H1 (cell line): ENCODE results near the gene OBSL1. TPM values are rescaled to one million over a fixed set of nuclear protein-coding genes. Genes with fewer than 3 reads are reported as not detected.

Experiments
- CTCF ChIA-PET: fragments of 300-600 bp; sonication (Branson Sonifier 250); formaldehyde crosslinking; loops from one replicate; lab custom pipeline; 2021; ENCODE audit not compliant: partially characterized antibody; lab: Charles Lee
- POLR2A ChIA-PET: fragments of 300-600 bp; sonication (Branson Sonifier 250); formaldehyde crosslinking; loops from one replicate; lab custom pipeline; 2021; ENCODE audit warnings: inconsistent platforms; ENCODE audit not compliant: partially characterized antibody; lab: Charles Lee
- DNase-seq, 2 experiments: peaks; one replicate each; pipeline versions ENCODE4 v3.0.0 to v3.0.0-alpha.2; 2010 to 2022; ENCODE audit warnings: low spot score in 2 of 2, low read depth in 1 of 2, mixed read lengths in 1 of 2
- FAIRE-seq: peaks from 2 replicates; lab custom pipeline; 2011; peaks lifted over from hg19 to GRCh38; lab: Jason Lieb, UNC
- H2AFZ ChIP-seq: 2 replicates; pipeline ENCODE4 v1.8.1; 2012; ENCODE audit warnings: low read length, inconsistent platforms
- H2AK5ac ChIP-seq: 2 replicates; pipeline ENCODE4 v1.6.1; 2013; ENCODE audit warnings: low read depth, low read length
- H2BK120ac ChIP-seq: replicated peaks from 2 replicates; pipeline ENCODE3; 2013; ENCODE audit warnings: low read depth, low read length, inconsistent platforms
- H2BK12ac ChIP-seq: 2 replicates; pipeline ENCODE4 v1.6.1; 2013; ENCODE audit warnings: low read depth, low read length
- H2BK15ac ChIP-seq: 2 replicates; pipeline ENCODE4 v1.6.1; 2013; ENCODE audit warnings: low read length
- H2BK20ac ChIP-seq: 2 replicates; pipeline ENCODE4 v1.6.1; 2013; ENCODE audit warnings: low read length
- H2BK5ac ChIP-seq: 2 replicates; pipeline ENCODE4 v1.6.1; 2013; ENCODE audit warnings: low read depth, low read length
- H3K14ac ChIP-seq: 2 replicates; pipeline ENCODE4 v1.6.1; 2013; ENCODE audit warnings: inconsistent platforms; ENCODE audit not compliant: insufficient read length
- H3K18ac ChIP-seq: 2 replicates; pipeline ENCODE4 v1.6.1; 2013; ENCODE audit warnings: low read length; ENCODE audit errors: extremely low read depth
- H3K23ac ChIP-seq: 2 replicates; pipeline ENCODE4 v1.6.1; 2013; ENCODE audit warnings: inconsistent platforms; ENCODE audit not compliant: insufficient read length
- H3K23me2 ChIP-seq: 2 replicates; pipeline ENCODE4 v1.6.1; 2013; ENCODE audit warnings: low read depth, low read length
- H3K27ac ChIP-seq: 2 replicates; pipeline ENCODE4 v1.6.1; 2011; ENCODE audit warnings: low read depth, low read length, inconsistent platforms
- H3K27me3 ChIP-seq, 4 experiments: replicated peaks in 1 of 4; 1 replicate in 1 of 4; 2 replicates in 3 of 4; pipeline versions ENCODE4 v1.6.1 to v1.8.1; 2011 to 2013; ENCODE audit warnings: low read length in 3 of 4, mild to moderate bottlenecking in 3 of 4, inconsistent platforms in 2 of 4, mixed read lengths in 2 of 4, moderate library complexity in 1 of 4; ENCODE audit not compliant: control insufficient read depth in 3 of 4, insufficient read depth in 3 of 4; ENCODE audit errors: extremely low read depth in 1 of 4
- H3K36me3 ChIP-seq, 4 experiments: 2 replicates each; pipeline versions ENCODE4 v1.6.1 to v1.8.1; 2011 to 2013; ENCODE audit warnings: mild to moderate bottlenecking in 4 of 4, low read length in 3 of 4, moderate library complexity in 2 of 4, control low read depth in 1 of 4, inconsistent platforms in 1 of 4; ENCODE audit not compliant: insufficient read depth in 4 of 4, control insufficient read depth in 2 of 4
- H3K4ac ChIP-seq: replicated peaks from 2 replicates; pipeline ENCODE3; 2013; ENCODE audit warnings: low read length, low read depth, mixed read lengths, inconsistent platforms; ENCODE audit not compliant: insufficient read length
- H3K4me1 ChIP-seq, 4 experiments: replicated peaks in 1 of 4; 1 replicate in 1 of 4; 2 replicates in 3 of 4; pipeline versions ENCODE4 v1.6.1 to v1.8.1; 2011 to 2013; ENCODE audit warnings: low read length in 3 of 4, inconsistent platforms in 2 of 4, mixed read lengths in 1 of 4; ENCODE audit not compliant: insufficient read depth in 4 of 4, control insufficient read depth in 3 of 4
- H3K4me2 ChIP-seq, 2 experiments: 2 replicates each; pipeline versions ENCODE4 v1.6.1 to v1.8.1; 2011 to 2013; ENCODE audit warnings: low read depth in 2 of 2, low read length in 2 of 2, control low read depth in 1 of 2, inconsistent platforms in 1 of 2, mild to moderate bottlenecking in 1 of 2; ENCODE audit not compliant: insufficient read depth in 1 of 2
- H3K4me3 ChIP-seq, 4 experiments: fragments of 200-600, 300-600 bp in 1 of 4; sonication (generic), shearing (Covaris generic), sonication (Bioruptor Twin) in 1 of 4; 2 replicates each; pipeline versions ENCODE4 v1.5.1 to v1.8.1; 2011 to 2016; ENCODE audit warnings: low read length in 4 of 4, low read depth in 3 of 4, control low read depth in 2 of 4, inconsistent platforms in 2 of 4, mild to moderate bottlenecking in 2 of 4, mixed read lengths in 1 of 4, moderate library complexity in 1 of 4; ENCODE audit not compliant: insufficient read depth in 2 of 4; ENCODE audit errors: extremely low read depth in 1 of 4
- H3K56ac ChIP-seq: replicated peaks from 2 replicates; pipeline ENCODE3; 2013; ENCODE audit warnings: low read depth, mild to moderate bottlenecking, mixed read lengths, low read length, inconsistent platforms; ENCODE audit not compliant: insufficient read length
- H3K79me1 ChIP-seq: 2 replicates; pipeline ENCODE4 v1.6.1; 2013; ENCODE audit warnings: low read depth, low read length, control low read depth
- H3K79me2 ChIP-seq, 2 experiments: 2 replicates each; pipeline versions ENCODE4 v1.6.1 to v1.8.1; 2012 to 2013; ENCODE audit warnings: low read length in 2 of 2, mild to moderate bottlenecking in 2 of 2, inconsistent platforms in 1 of 2; ENCODE audit not compliant: insufficient read depth in 2 of 2, control insufficient read depth in 1 of 2
- H3K9ac ChIP-seq, 4 experiments: replicated peaks in 1 of 4; 1 replicate in 1 of 4; 2 replicates in 3 of 4; pipeline versions ENCODE4 v1.6.1 to v1.8.1; 2011 to 2013; ENCODE audit warnings: low read depth in 3 of 4, low read length in 3 of 4, control low read depth in 2 of 4, mild to moderate bottlenecking in 2 of 4, moderate library complexity in 2 of 4, inconsistent platforms in 1 of 4; ENCODE audit errors: extremely low read depth in 1 of 4
- H3K9me3 ChIP-seq, 2 experiments: 2 replicates each; pipeline versions ENCODE4 v1.6.1 to v1.8.1; 2012 to 2013; ENCODE audit warnings: mild to moderate bottlenecking in 2 of 2, moderate library complexity in 2 of 2, control low read depth in 1 of 2, inconsistent platforms in 1 of 2, low read depth in 1 of 2, low read length in 1 of 2, mixed read lengths in 1 of 2; ENCODE audit not compliant: insufficient read depth in 2 of 2
- H4K20me1 ChIP-seq, 2 experiments: replicated peaks in 1 of 2; 2 replicates each; pipeline versions ENCODE3 to v1.8.1; 2011 to 2013; ENCODE audit warnings: inconsistent platforms in 2 of 2, low read length in 2 of 2, mild to moderate bottlenecking in 1 of 2; ENCODE audit not compliant: insufficient read depth in 2 of 2, control insufficient read depth in 1 of 2
- H4K5ac ChIP-seq: 2 replicates; pipeline ENCODE4 v1.6.1; 2013; ENCODE audit warnings: low read length, low read depth, mixed read lengths, inconsistent platforms; ENCODE audit not compliant: insufficient read length
- H4K8ac ChIP-seq: 2 replicates; pipeline ENCODE4 v1.8.0; 2013; ENCODE audit warnings: mild to moderate bottlenecking, moderate library complexity, low read length, inconsistent platforms; ENCODE audit not compliant: insufficient read depth; ENCODE audit errors: extremely low read depth
- H4K91ac ChIP-seq: replicated peaks from 2 replicates; pipeline ENCODE3; 2013; ENCODE audit warnings: low read length, mixed read lengths, inconsistent platforms; ENCODE audit not compliant: insufficient read length
- BRCA1 ChIP-seq: IDR thresholded peaks from 2 replicates; pipeline ENCODE4 v1.6.1; 2012; ENCODE audit warnings: low read depth, low read length, improper control_type of control experiment
- GABPA ChIP-seq: IDR thresholded peaks from 2 replicates; pipeline ENCODE4 v1.6.1; 2011; ENCODE audit warnings: mild to moderate bottlenecking, low read length, moderate library complexity, borderline replicate concordance; ENCODE audit not compliant: insufficient read depth
- RBBP5 ChIP-seq: IDR thresholded peaks from 2 replicates; pipeline ENCODE4 v1.7.1; 2012; ENCODE audit warnings: low read depth, mild to moderate bottlenecking, inconsistent platforms, low read length, moderate library complexity, borderline replicate concordance
- SP2 ChIP-seq: IDR thresholded peaks from 2 replicates; pipeline ENCODE4 v1.6.1; 2012; ENCODE audit warnings: mild to moderate bottlenecking, low read length, inconsistent platforms
- USF2 ChIP-seq: IDR thresholded peaks from 2 replicates; pipeline ENCODE4 v1.6.1; 2011; ENCODE audit warnings: low read length, improper control_type of control experiment
- WGBS, 2 experiments: shearing (Covaris generic) in 1 of 2; methylation state at CpG; one replicate each; pipeline versions ENCODE4 v1.1.6 to v1.1.7; 2013 to 2015; ENCODE audit warnings: low lambda C conversion rate in 2 of 2, mixed read lengths in 2 of 2, inconsistent platforms in 1 of 2, low coverage in 1 of 2, missing lambda C conversion rate in 1 of 2; ENCODE audit not compliant: insufficient replicate concordance in 2 of 2, insufficient coverage in 1 of 2, insufficient read length in 1 of 2; ENCODE audit errors: extremely low coverage in 1 of 2, missing lambda C conversion rate in 1 of 2; 5-methylcytosine and 5-hydroxymethylcytosine counted together
- polyA plus RNA-seq, 7 experiments: library from polyadenylated mRNA; depleted of rRNA in 3 of 7; stranded (reverse) in 5 of 7; unstranded in 2 of 7; fragments of >200 nt in 5 of 7; fragments of 200-250 nt in 2 of 7; gene quantifications; 1 replicate in 5 of 7; 2 replicates in 1 of 7; 4 replicates in 1 of 7; pipeline versions ENCODE4 v1.2.1 to v1.2.3, GENCODE V29; 2011 to 2013; ENCODE audit warnings: missing spikeins in 2 of 7, mixed read lengths in 2 of 7
- total RNA-seq: library from RNA; stranded (reverse); fragmentation: NEBNext Ultra II Directional; extraction: Animal tissue kit (Norgen Biotek cat#: 25700); gene quantifications from 2 replicates; pipeline ENCODE4 v1.2.1, GENCODE V29; 2021

Gene OBSL1
- total and polyA plus RNA-seq, 2 of the 8 experiments (the other 6 are each of a cell fraction or from before 2014, with no cell fraction given), result 116 to 127 TPM

GRCh38 chr2:219603771-219604170 lies 32.4 kb upstream of the OBSL1 start:
- no peak overlapping the region for H3K27ac ChIP-seq
- H3K27me3 ChIP-seq, result no peaks in the 10 kb centered on the region
- H4K20me1 ChIP-seq, result peaks cover 0 to 2% of the 10 kb centered on the region in 2 experiments
- H3K14ac ChIP-seq, result no peak overlapping the region
- TF ChIP-seq USF2 (no peak), SP2 (no peak), GABPA (no peak), RBBP5 (no peak), BRCA1 (no peak)
- H3K23ac ChIP-seq, result no peak overlapping the region
- no peak overlapping the region for H3K4me3 ChIP-seq
- FAIRE-seq (no peak), DNase-seq (no peak)
- H2BK20ac ChIP-seq, result no peak overlapping the region
- H3K36me3 ChIP-seq, result peaks cover 0 to 15% (median 0%) of the 10 kb centered on the region in 4 experiments; a peak in 4 of 8 replicates
- no peak overlapping the region for H3K56ac ChIP-seq
- H2BK15ac ChIP-seq, result no peak overlapping the region
- no peak overlapping the region for H3K9ac ChIP-seq
- H3K9me3 ChIP-seq, result no peaks in the 10 kb centered on the region
- no peak overlapping the region for H2AFZ ChIP-seq
- ChIA-PET CTCF (interaction anchor here (1.0 to 14.4 kb wide), 7 partner anchors 9 to 108 kb away, joined by 3 to 143 read pairs (median 4); partner anchors contain the start of genes CHPF and TMEM198), POLR2A (interaction anchor here (0.7 to 1.3 kb wide), 4 partner anchors 8 to 26 kb away, joined by 3 read pairs; no protein-coding TSS in a partner anchor)
- H2BK5ac ChIP-seq, result no peak overlapping the region
- H3K79me1 ChIP-seq, result no peaks in the 10 kb centered on the region
- H2BK12ac ChIP-seq, result no peak overlapping the region
- no peak overlapping the region for H3K4ac ChIP-seq
- 93% methylated on average over 5 of the region's 5 CpGs; no CpG with 5 or more reads in 1 of the 2 experiments for WGBS, 2 experiments
- H3K4me2 ChIP-seq, result no peak overlapping the region
- H2AK5ac ChIP-seq, result no peak overlapping the region
- H4K91ac ChIP-seq, result no peak overlapping the region
- H3K18ac ChIP-seq, result no peak overlapping the region
- no peaks in the 10 kb centered on the region for H3K79me2 ChIP-seq
- H2BK120ac ChIP-seq, result no peak overlapping the region
- H4K8ac ChIP-seq, result no peak overlapping the region
- H3K23me2 ChIP-seq, result no peaks in the 10 kb centered on the region
- no peak overlapping the region for H4K5ac ChIP-seq
- H3K4me1 ChIP-seq, result no peaks in the 10 kb centered on the region; a peak in 1 of 7 replicates
